GM12874 (cell line): Measurements from ENCODE around the gene PALLD.

ENCODE experiments used
- CTCF ChIP-seq: IDR thresholded peaks from 2 replicates; pipeline ENCODE4 v1.5.1; 2011; ENCODE audit warnings: low read depth, mild to moderate bottlenecking, control low read depth, low read length, moderate library complexity; ENCODE audit not compliant: insufficient read depth

PALLD gene

GRCh38 chr4:168631241-168632162, 134.7 kb downstream of the PALLD start:
- no peak for TF ChIP-seq CTCF

- TF ChIP-seq CTCF, result no peak
Measured at GRCh38 chr4:168632301-168632725, 135.5 kb downstream of the PALLD start.

- no peak for TF ChIP-seq CTCF
Measured at GRCh38 chr4:168633064-168633463, 136.2 kb downstream of the PALLD start.

GRCh38 chr4:168633496-168633895, 136.6 kb downstream of the PALLD start:
- no peak for TF ChIP-seq CTCF

GRCh38 chr4:168634276-168634802, 137.5 kb downstream of the PALLD start:
- TF ChIP-seq CTCF, result no peak

GRCh38 chr4:168636040-168636439, 139.2 kb downstream of the PALLD start:
- TF ChIP-seq CTCF, result no peak

DNA sequence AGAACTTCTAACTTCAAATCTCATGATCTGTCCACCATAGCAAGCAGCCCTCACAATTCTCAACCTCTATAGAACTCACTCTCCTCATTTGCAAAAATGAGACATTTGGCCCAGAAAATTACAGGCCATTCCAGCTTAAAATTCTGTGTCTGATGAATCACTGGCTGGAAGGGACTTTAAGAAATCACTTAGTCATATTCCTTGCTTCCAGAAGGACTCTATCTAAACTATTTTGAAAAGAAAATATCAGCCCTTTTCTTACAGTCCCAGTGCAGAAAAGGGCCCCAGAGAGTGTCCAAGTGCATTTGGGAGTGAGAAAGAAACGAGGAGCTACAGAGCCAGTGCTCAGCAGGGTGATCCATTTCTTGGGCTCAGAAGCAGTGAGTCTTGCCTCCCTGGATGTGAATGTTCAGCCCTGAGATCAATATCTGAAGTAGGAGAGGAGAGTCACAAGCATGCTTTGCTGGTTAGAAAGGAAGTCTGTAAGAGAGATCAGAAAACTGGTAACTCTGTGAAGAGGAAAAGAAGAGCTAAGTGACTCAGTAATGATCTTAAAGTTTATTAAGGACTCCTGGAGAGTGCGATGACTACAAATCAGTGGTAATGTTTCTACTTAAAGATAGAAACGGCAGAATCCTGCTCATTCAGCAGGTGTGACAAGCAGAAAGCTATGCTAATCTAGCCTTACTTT, 139.8 kb downstream of the PALLD start:
- no peak for TF ChIP-seq CTCF
